ENCODE data around the gene STAG3. TPM values are rescaled to one million over a fixed set of nuclear protein-coding genes. Genes with fewer than 3 reads are reported as not detected.

Gene STAG3
- total RNA-seq, 1 experiment from 2014 or later = 5.2 TPM

- TF ChIP-seq ZNF281 (CRISPR knock-in tag; IDR thresholded peaks at IDR 0.05) (peak; percentile 99), OVOL2 (CRISPR knock-in tag; IDR thresholded peaks at IDR 0.05; ENCODE audit: borderline replicate concordance) (no peak), SMAD4 (CRISPR knock-in tag; IDR thresholded peaks at IDR 0.05) (peak; percentile 91), USF2 (CRISPR knock-in tag; IDR thresholded peaks at IDR 0.05) (peak; percentile 83), PRRX2 (CRISPR knock-in tag; IDR thresholded peaks at IDR 0.05) (no peak), ZNF423 (CRISPR knock-in tag; IDR thresholded peaks at IDR 0.05) (no peak), ZNF425 (CRISPR knock-in tag; conservative IDR thresholded peaks at IDR 0.05) (no peak), AFF4 (CRISPR knock-in tag; IDR thresholded peaks at IDR 0.05; ENCODE audit: borderline replicate concordance) (peak; percentile 81; the same call in 1 of the 2 replicates), ZBTB21 (CRISPR knock-in tag; IDR thresholded peaks at IDR 0.05; ENCODE audit: borderline replicate concordance) (peak; percentile 94), HMGA2 (CRISPR knock-in tag; IDR thresholded peaks at IDR 0.05) (no peak), ZNF232 (CRISPR knock-in tag; IDR thresholded peaks at IDR 0.05) (peak; percentile 98), NFE2L1 (CRISPR knock-in tag; IDR thresholded peaks at IDR 0.05) (peak; percentile 97; the same call in 1 of the 2 replicates), TCF7 (CRISPR knock-in tag; IDR thresholded peaks at IDR 0.05; ENCODE audit: low read depth) (peak; percentile 96; the same call in 1 of the 2 replicates), FOXK1 (CRISPR knock-in tag; IDR thresholded peaks at IDR 0.05) (peak; percentile 96), CREB1 (CRISPR knock-in tag; IDR thresholded peaks at IDR 0.05) (peak; percentile 97), CREM (CRISPR knock-in tag; IDR thresholded peaks at IDR 0.05) (peak; percentile 82; the same call in 1 of the 2 replicates), IRF1 (CRISPR knock-in tag; IDR thresholded peaks at IDR 0.05) (peak; percentile 97), FOXJ3 (CRISPR knock-in tag; IDR thresholded peaks at IDR 0.05; ENCODE audit: borderline replicate concordance) (0 out of 2 replicates have a peak, but pooled peaks have one; percentile 36), NR2C2 (CRISPR knock-in tag; IDR thresholded peaks at IDR 0.05) (peak; percentile 85), ZNF263 (CRISPR knock-in tag; IDR thresholded peaks at IDR 0.05; ENCODE audit: low read depth) (peak; percentile 75), ZNF138 (CRISPR knock-in tag; conservative IDR thresholded peaks at IDR 0.05) (peak; percentile 86; the same call in 1 of the 2 replicates), ATF2 (CRISPR knock-in tag; IDR thresholded peaks at IDR 0.05; ENCODE audit: borderline replicate concordance, low read depth) (peak; percentile 88)
These were observed at the start of gene STAG3, which contains the start of gene GPC2 (continued) for GRCh38 chr7:100177045-100178001.
